ENCODE measurements around the gene ATL2.
"Not testable (repeated sequence)": the region's sequence is repeated elsewhere in the genome, so short reads cannot be mapped to it uniquely, and the experiment has no call there.

Gene ATL2

DNA sequence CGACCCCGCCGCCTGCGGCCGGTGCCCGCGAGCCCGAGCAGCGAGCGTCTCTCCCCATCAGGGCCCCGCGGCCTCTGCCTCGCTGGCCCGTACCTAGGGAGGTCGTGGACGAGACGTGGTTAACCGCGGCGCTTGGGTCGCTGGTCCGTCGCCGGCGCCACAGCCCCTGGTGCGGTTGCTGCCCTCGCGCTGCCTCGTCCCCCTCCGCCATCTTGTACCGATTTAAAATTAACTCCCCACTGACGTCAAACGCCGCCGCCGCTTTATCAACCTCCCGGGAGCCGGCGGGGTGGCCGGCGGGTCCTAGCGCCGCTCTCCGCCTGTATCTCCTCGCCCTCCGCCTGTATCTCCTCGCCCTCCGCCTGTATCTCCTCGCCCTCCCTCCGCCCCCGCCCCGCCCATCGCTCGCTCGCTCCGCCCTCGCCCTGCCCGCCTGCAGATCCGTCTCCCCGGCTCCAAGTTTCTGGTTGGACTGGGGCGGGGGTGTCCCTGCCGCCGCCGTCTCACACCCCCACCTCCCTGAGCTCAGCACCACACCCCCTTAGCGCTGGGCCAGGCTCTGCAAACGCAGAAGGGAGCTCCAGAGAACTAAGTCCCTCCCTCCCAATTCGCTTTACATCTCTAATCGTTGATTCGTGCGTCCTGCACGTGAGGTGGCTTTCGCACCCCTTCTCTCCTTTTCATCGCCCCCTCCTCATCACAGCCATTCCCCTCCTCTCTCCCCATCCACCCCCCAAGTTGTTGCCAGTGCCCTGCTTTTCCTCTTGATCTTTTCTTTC is at the start of gene ATL2:
Gene ATL2 (minus strand): TSS at position 224 of the 779 bp plus-strand sequence. CDS start 13 bp downstream, at position 211.
- DNase-seq, result peak; percentile 92

GRCh38 chr2:38423763-38424162 is 46.7 kb upstream of the ATL2 start:
- DNase-seq, result no peak

- no peak for DNase-seq
These were observed 44.4 kb upstream of the ATL2 start for GRCh38 chr2:38421274-38422056.

GRCh38 chr2:38419499-38419898 is 42.4 kb upstream of the ATL2 start:
- no peak for DNase-seq

- DNase-seq, result no peak
These were observed 41.7 kb upstream of the ATL2 start for GRCh38 chr2:38418735-38419134.

GRCh38 chr2:38417745-38418689 is 40.9 kb upstream of the ATL2 start:
- no peak for DNase-seq

DNA sequence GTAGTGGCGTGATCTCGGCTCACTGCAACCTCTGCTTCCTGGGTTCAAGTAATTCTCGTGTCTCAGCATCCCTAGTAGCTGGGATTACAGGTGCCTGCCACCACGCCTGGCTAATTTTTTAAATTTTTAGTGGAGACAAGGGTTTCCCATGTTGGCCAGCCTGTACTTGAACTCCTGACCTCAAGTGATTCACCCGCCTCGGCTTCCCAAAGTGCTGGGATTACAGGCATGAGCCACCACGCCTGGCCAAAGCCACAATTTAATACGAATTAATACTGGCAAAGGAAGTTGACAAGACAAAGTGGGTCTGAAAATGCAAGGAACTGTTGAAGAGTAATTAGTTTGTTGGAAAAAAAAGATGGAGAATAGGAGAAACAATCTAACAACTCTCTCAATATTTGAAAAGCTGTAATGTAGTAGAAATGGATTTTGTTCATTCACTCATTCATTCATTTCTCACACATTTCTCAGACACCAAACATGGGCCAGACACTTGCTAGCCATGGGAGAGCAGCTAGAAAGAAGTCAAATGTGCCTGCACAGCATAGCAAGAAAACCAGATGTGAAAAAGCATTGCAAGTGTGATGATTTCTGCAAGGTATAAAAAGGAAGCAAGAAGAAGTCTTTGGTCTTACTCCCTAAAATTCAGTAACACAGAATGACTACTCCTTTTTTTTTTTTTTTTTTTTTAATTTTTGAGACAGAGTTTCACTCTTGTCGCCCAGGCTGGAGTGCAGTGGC is 39.4 kb upstream of the ATL2 start:
- no peak for DNase-seq

DNA sequence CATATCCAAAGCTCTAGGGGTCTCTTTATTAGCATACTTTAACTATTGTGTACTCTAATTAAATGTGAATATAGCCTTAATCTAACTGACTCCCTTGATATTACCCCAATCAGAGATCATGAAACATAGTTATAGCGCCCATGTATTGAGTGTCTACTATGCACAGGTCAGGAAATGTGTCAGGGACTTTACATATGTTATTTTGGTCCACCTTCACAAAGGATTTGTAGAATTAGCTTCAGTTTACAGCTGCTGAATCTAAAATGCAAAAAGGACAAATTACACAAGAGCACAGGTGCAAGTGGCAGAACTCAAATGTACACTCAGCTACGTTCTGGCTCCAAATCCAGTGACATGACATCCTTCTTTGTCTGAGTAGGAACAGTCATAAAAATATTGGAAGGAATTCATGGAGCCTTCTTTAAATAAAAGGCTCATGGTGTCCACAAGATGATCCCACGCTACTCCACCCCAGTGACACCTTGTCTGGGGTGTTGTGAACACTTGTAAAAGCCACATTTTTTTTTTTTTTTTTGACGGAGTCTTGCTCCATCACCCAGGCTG is 38.7 kb upstream of the ATL2 start:
- DNase-seq, result no peak

DNA sequence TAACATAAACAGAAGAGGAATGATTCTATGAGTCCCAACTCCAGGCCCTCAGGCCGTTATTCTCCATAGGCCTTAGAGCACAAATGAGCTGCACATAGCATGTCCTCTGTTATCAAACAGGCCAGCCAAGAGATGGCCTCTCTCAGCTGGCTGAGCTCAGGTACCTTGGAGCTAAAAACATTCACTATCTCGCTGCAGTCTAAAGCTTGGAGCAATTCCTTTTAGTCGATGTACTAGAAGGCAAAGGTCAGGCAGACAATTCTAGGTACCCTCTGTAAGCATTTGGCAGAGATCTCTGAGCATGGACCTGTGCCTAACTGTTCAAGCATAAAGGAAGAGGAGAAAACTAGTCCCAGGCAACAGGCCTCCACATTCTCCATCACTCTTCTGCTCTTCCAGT is 38.0 kb upstream of the ATL2 start:
- DNase-seq, result no peak

- not testable (repeated sequence) for DNase-seq
These were observed 35.3 kb upstream of the ATL2 start for GRCh38 chr2:38412235-38412871.

- DNase-seq, result no peak
These were observed 32.4 kb upstream of the ATL2 start for GRCh38 chr2:38409156-38410102.

DNA sequence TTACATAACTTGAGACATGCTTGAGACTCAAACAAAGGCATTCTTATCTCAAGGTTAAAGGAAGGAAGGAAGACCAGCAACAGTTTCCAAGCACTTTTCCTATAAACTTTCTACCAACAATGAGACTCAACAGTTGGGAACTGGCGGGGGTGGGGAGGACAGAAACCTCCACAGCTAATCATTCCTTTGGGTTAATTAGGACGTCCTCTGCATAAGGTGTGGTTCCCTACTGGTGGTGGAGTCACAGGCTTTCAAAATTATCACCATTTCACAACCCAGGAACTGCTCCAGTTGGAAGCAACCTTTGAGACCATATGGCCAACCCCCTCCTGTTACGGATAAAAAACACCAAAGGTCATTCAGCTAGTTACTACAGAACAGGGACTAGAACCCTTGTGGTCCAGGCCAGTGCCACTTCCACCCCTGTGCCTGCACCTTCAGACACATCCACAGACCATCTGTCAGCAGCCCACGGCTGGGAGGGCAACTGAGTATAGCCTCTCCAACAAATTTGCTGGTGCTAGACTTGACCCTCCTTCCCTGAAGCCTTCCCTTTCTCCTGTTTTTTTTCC is 30.1 kb upstream of the ATL2 start:
- DNase-seq, result no peak

DNA sequence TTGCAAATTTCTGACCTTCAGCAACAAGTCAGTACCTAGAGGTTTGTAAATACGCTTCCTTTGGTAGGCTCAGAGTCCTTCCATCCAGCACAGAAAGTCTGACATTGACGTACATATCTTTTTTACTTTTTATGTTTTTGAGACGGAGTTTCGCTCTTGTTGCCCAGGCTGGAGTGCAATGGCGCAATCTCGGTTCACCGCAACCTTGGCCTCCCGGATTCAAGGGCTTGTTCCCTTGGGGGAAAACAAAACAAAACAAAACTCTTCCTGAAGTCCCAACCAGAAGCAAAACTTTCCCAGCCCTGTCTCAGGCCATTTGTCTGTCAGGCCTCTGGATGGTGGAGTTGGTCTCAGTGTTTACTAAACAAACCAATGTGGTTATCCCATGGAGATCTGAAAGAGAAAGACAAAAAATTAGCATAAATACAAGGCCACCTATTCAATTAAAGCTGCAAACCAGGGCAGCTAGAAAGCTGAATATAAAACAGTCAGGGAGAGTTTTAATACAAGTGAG is 29.6 kb upstream of the ATL2 start:
- DNase-seq, result no peak

GRCh38 chr2:38405917-38406596 is 29.0 kb upstream of the ATL2 start:
- DNase-seq, result no peak

GRCh38 chr2:38400513-38400912 is 23.4 kb upstream of the ATL2 start:
- no peak for DNase-seq

- no peak for DNase-seq
These were observed 21.7 kb upstream of the ATL2 start for GRCh38 chr2:38398739-38399138.

DNA sequence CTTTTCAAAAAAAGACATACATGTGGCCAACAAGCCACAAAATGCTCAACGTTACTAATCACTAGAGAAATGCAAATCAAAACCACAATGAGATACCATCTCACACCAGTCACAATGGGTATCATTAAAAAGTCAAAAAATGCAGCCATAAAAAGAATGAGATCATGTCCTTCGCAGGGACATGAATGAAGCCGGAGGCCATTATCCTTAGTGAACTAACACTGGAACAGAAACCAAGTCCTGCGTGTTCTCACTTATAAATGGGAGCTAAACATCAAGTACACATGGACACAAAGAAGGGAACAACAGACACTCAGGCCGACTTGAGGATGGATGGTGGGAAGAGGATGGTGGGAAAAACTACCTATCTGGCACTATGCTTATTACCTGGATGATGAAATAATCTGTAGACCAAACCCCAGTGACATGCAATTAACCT is 17.8 kb upstream of the ATL2 start:
- no peak for DNase-seq

DNA sequence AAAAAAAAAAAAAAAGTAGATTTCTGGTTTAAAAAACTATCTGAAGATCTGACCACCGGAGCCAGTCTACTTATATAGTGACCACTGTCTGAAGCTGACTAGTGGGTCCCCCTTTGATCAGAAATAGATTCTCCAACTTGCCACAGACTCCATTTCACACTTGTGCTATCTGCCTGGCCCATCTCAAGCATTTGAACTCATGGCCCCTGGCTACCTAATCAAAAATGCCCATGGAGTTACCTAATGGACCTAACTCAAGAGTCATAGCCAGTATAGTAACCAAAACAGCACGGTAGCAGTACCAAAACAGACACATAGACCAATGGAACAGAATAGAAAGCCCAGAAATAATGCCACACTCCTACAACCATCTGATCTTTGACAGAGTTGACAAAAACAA is 17.0 kb upstream of the ATL2 start:
- DNase-seq, result no peak

DNA sequence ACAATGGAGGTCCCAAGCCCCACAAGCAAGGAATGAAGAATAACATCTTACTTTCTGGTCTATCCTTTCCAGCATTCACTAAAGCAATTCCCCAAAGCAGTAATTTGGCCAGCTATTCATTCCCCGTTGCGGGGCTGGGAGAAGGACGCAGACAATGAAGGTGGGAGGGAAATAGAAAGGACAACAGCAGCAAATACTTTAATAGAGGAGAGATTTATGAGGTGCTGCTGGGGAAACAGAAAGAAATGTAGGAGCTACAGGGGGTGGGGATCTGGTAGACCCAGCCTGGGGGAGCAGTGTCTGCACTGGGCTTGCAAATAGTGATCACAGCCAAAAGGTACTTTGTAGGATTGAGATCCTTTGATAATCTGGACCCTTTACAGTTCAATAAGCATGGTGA is 13.9 kb upstream of the ATL2 start:
- no peak for DNase-seq
